Panc1 (cell line): ENCODE results near the gene OTOF. TPM values are rescaled to one million over a fixed set of nuclear protein-coding genes. Genes with fewer than 3 reads are reported as not detected.

Source experiments
- ATAC-seq: fragments of 200-7000 bp; cut with Tn5 transposase; 2 replicates; pipeline ENCODE4 v1.9.1; 2020; ENCODE audit warnings: mild to moderate bottlenecking, moderate library complexity
- BruUV-seq: library from RNA; stranded (reverse); fragments of 400-500 nt; replicated peaks from 2 replicates; lab custom pipeline; 2021; lab: Mats Ljungman, UMichigan
- CTCF ChIA-PET: fragments of 300-600 bp; sonication (Branson Sonifier 250); formaldehyde crosslinking; loops from one replicate; lab custom pipeline; 2022; ENCODE audit warnings: antibody characterized with exemption; lab: Charles Lee
- POLR2A ChIA-PET: fragments of 300-600 bp; sonication (Branson Sonifier 250); formaldehyde crosslinking; loops from one replicate; lab custom pipeline; 2022; ENCODE audit warnings: antibody characterized with exemption; lab: Charles Lee
- DNase-seq: peaks from one replicate; pipeline ENCODE4 v3.0.0-alpha.2; 2010; ENCODE audit warnings: low read depth, low spot score
- H3K27ac ChIP-seq: 2 replicates; pipeline ENCODE4 v1.5.1; 2011; ENCODE audit warnings: mild to moderate bottlenecking, low read length, inconsistent platforms
- H3K27me3 ChIP-seq: fragments of 200-500 bp; sonication (Bioruptor generic); 2 replicates; pipeline ENCODE4 v1.6.0; 2014; ENCODE audit warnings: low read length, inconsistent platforms; ENCODE audit not compliant: control insufficient read depth, insufficient read depth
- H3K36me3 ChIP-seq: fragments of 200-500 bp; sonication (Bioruptor generic); 2 replicates; pipeline ENCODE4 v1.5.1; 2014; ENCODE audit warnings: inconsistent platforms, mild to moderate bottlenecking, low read length, moderate library complexity; ENCODE audit not compliant: control insufficient read depth, insufficient read depth
- H3K4me1 ChIP-seq: 2 replicates; pipeline ENCODE4 v1.5.1; 2011; ENCODE audit warnings: inconsistent platforms, mild to moderate bottlenecking, low read length, moderate library complexity; ENCODE audit not compliant: control insufficient read depth, insufficient read depth
- H3K4me3 ChIP-seq, 2 experiments: 2 replicates each; pipeline ENCODE4 v1.5.1; 2011 to 2012; ENCODE audit warnings: low read depth in 2 of 2, low read length in 2 of 2, mild to moderate bottlenecking in 2 of 2, inconsistent platforms in 1 of 2, moderate library complexity in 1 of 2
- H3K9me3 ChIP-seq: fragments of 200-500 bp; sonication (Bioruptor generic); 2 replicates; pipeline ENCODE4 v1.5.1; 2014; ENCODE audit warnings: low read depth, mild to moderate bottlenecking, inconsistent platforms, low read length, moderate library complexity; ENCODE audit not compliant: control insufficient read depth, insufficient read depth
- CTCF ChIP-seq: fragments of 450-650 bp; IDR thresholded peaks from 2 replicates; pipeline ENCODE4 v1.5.1; 2017; ENCODE audit warnings: mild to moderate bottlenecking
- POLR2AphosphoS5 ChIP-seq: IDR thresholded peaks from 2 replicates; pipeline ENCODE4 v1.6.1; 2012; ENCODE audit warnings: mild to moderate bottlenecking, low read depth, low read length, moderate library complexity
- REST ChIP-seq, 2 experiments: IDR thresholded peaks; 2 replicates each; pipeline ENCODE4 v1.6.1; 2011 to 2012; ENCODE audit warnings: low read depth in 2 of 2, control low read depth in 1 of 2, low read length in 1 of 2, mild to moderate bottlenecking in 1 of 2, moderate library complexity in 1 of 2; ENCODE audit not compliant: insufficient read depth in 1 of 2
- SIN3A ChIP-seq: IDR thresholded peaks from 2 replicates; pipeline ENCODE4 v1.6.1; 2012; ENCODE audit warnings: low read depth, mild to moderate bottlenecking, low read length, moderate library complexity, borderline replicate concordance; ENCODE audit not compliant: insufficient read depth
- TCF7L2 ChIP-seq: IDR thresholded peaks from 2 replicates; pipeline ENCODE4 v1.6.1; 2011; ENCODE audit warnings: mild to moderate bottlenecking, low read depth, low read length, inconsistent platforms
- in situ Hi-C: cut with HindIII; loops from 2 replicates; pipeline ENCODE4 v1.10.0; 2016; ENCODE audit warnings: low sequenced_read_pairs, low pct_unique_long_range_greater_than_20kb
- intact Hi-C: fragments of 100-400 bp; cut with micrococcal nuclease; formaldehyde crosslinking; loops from one replicate; pipeline ENCODE4 v1.10.0; 2022; ENCODE audit not compliant: unreplicated experiment
- total RNA-seq: library from RNA; stranded (reverse); gene quantifications from one replicate; pipeline ENCODE4 v1.2.1, GENCODE V29; 2021; ENCODE audit not compliant: unreplicated experiment

The OTOF gene
- total RNA-seq, 1 experiment from 2014 or later, result 0.41 TPM

- ChIA-PET CTCF (interaction anchor here (1.0 kb wide), 1 partner anchor 46 kb away, joined by 3 read pairs; no protein-coding TSS in a partner anchor), POLR2A (no interaction called here)
- H3K27me3 ChIP-seq, result peaks cover 12% of the 10 kb centered on the region
- TF ChIP-seq TCF7L2, result no peak
- no peak for TF ChIP-seq POLR2AphosphoS5
- no peak for TF ChIP-seq SIN3A
- no peak for TF ChIP-seq REST (IDR thresholded peaks at IDR 0.05; ENCODE audit: insufficient read depth in 1 of 2, low read depth in 2 of 2, low read length in 1 of 2)
- BruUV-seq, result no TSS peak
- no peaks in the 10 kb centered on the region for H3K4me1 ChIP-seq
- H3K9me3 ChIP-seq, result no peaks in the 10 kb centered on the region
- no peak for DNase-seq
- no peaks in the 10 kb centered on the region for H3K36me3 ChIP-seq
- no peak for ATAC-seq
- H3K4me3 ChIP-seq, result peak overlapping the region; percentile 44 to 60
- H3K27ac ChIP-seq, result peak overlapping the region; percentile 17; the same call in 1 of the 2 replicates
- in situ Hi-C loops, result no loop called here
- intact Hi-C loops, result no loop called here
Measured at GRCh38 chr2:26504002-26504401, 26.1 kb upstream of the OTOF start.

GRCh38 chr2:26503231-26503880 lies 25.4 kb upstream of the OTOF start:
- Histone ChIP-seq H3K36me3 (no peaks in the 10 kb centered on the region), H3K4me3 (peak overlapping the region; percentile 44 to 60), H3K27me3 (peaks cover 11% of the 10 kb centered on the region), H3K9me3 (no peaks in the 10 kb centered on the region), H3K4me1 (no peaks in the 10 kb centered on the region), H3K27ac (peak overlapping the region; percentile 17; the same call in 1 of the 2 replicates)
- DNase-seq, result peak; percentile 32
- ChIA-PET CTCF (interaction anchor here (0.6 to 1.3 kb wide), 3 partner anchors 43 to 78 kb away, joined by 3 to 5 read pairs (median 4); no protein-coding TSS in a partner anchor), POLR2A (no interaction called here)
- no TSS peak for BruUV-seq
- in situ Hi-C loops, result no loop called here
- intact Hi-C loops, result no loop called here
- TF ChIP-seq REST (IDR thresholded peaks at IDR 0.05; ENCODE audit: insufficient read depth in 1 of 2, low read depth in 2 of 2, low read length in 1 of 2) (no peak), TCF7L2 (no peak), POLR2AphosphoS5 (no peak), CTCF (peak; percentile 98)
- peak; percentile 97 for ATAC-seq
